Measurements from ENCODE around the gene SPTBN5.

- TF ChIP-seq CTCF (IDR thresholded peaks at IDR 0.05) (no peak), POLR2A (IDR thresholded peaks at IDR 0.05; ENCODE audit: low read depth) (no peak), EP300 (IDR thresholded peaks at IDR 0.05) (no peak), POLR2AphosphoS5 (IDR thresholded peaks at IDR 0.05) (no peak)
These were observed 7.1 kb downstream of the SPTBN5 start for GRCh38 chr15:41886741-41887140.

Measured in esophagus muscularis mucosa (tissue), 4 donors.